GM12875 (cell line): Measurements from ENCODE around the gene BYSL.
A peak's percentile ranks its signal among the peaks of the same experiment; 100 is the strongest.

ENCODE experiments used
- H3K4me3 ChIP-seq: one replicate; pipeline ENCODE4 v1.5.1; 2011; ENCODE audit warnings: low read depth, low read length, control low read depth
- CTCF ChIP-seq: IDR thresholded peaks from 2 replicates; pipeline ENCODE4 v1.5.1; 2011; ENCODE audit warnings: low read depth, mild to moderate bottlenecking, control low read depth, inconsistent platforms, low read length, moderate library complexity, borderline replicate concordance; ENCODE audit not compliant: insufficient read depth

The BYSL gene

DNA sequence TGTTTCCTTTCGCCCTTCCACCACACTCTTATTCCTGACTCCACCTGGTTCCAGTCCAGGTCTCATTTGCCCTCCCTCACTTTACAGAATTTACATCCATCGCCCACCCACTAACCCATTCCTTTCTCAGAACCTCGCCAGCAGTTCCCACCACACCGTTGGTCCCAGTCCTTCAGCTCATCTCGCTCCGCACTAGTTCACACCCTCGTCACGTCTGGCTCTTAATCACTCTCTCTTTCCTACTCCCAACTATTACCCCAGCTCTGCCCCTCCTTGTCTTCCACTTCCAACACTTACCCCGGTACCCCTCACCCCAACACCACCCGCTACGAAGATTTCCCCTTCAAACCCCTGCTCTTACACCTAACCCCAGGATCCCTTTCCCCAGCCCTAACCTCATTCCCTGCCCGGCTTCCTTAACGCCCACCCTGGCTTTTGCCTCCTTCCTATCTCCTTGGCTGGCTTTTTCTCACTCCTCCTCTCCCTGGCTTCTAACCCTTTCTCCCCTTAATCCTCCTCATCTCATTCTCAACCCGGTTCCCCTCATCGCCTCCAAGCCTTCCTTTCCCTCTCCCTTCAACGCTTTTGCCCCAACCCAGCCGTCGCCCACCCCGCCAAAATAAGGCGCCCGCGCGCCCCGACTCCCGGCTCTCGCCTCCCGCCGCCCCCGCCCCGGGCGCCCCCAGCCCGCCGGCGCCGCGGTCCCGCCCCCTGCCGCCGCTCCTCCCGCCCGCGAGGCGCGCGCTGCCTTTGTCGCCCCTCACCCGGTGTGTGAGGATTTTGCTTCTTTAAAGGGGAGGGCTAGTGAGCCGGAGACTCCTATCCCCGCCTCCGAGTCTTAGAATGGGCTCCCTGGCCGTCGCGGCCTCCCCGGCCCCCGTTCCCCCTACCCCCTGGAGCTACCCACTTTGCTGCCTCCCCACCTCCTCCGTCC is 26.7 kb upstream of the BYSL start:
- TF ChIP-seq CTCF, result no peak
- H3K4me3 ChIP-seq, result peak overlapping the region; percentile 61

DNA sequence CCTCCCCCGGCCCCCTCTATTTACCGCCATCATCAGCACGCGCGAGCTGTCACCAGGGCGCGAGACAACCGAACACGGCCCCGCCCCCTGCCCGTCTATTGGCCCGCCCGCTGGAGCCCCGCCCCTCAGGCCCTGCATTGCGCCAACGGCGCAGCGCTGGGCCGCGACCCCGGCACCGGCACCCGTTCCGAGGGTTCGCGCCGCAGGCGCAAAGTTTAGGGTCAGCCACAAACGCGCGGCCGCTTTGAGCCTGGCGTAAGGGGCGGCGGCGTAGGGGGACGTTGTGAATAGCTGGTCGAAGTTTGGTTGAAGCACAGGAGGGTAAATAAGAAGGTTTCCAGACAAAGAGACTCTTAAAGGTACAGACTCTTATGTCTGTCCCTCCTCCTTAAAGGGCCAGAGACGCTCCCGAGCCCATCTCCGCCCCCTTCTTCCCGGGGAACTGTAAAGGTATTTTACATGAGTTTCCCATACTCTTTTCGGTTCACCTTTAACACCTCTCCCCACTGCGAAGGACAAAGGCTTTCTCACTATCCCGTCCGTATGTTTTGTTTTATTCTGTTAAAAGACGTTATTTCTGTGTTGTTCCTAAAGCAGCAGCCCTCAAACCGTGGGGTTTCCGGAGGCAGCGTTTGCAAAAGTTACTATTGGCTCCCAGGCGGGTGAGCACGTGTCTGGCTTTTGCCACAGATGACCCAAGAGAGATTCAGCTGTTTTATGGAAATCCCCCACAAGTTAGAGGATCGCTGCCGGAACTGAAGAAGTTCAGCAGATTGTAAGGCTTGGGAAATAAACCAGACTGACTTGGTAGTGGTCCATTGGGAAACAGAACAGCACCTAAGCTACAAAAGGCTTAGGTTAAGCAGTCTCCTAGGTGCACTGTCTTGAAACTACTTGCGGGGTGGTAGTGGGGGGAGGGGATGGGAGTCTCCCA is 25.7 kb upstream of the BYSL start, which contains the start of gene USP49:
USP49 (minus strand) TSS at position 76 of the 934 bp plus-strand sequence. CDS start 88,392 bp downstream, outside the sequence.
- peak within 1 kb of the TSS; percentile 61 for H3K4me3 ChIP-seq
- no peak for TF ChIP-seq CTCF

DNA sequence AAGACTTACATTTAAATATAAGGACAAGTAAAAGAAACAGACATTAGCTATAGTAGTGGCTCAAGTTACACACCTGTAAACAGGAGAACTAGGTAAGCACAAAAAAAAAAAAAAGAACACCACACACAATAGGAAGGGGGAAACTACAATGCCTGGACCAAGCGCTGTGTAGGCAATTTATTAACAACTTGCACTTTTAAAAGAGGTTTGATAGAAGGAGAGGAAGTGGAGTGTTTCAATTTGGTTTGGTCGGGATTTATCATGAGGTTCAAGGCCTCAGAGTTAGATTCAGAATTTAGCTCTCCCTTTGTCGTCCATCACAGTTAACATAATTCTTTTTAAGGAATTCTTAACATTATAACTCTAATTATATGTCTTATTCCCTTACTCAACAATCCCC is 25.0 kb upstream of the BYSL start:
- TF ChIP-seq CTCF, result no peak
- H3K4me3 ChIP-seq, result no peak overlapping the region

DNA sequence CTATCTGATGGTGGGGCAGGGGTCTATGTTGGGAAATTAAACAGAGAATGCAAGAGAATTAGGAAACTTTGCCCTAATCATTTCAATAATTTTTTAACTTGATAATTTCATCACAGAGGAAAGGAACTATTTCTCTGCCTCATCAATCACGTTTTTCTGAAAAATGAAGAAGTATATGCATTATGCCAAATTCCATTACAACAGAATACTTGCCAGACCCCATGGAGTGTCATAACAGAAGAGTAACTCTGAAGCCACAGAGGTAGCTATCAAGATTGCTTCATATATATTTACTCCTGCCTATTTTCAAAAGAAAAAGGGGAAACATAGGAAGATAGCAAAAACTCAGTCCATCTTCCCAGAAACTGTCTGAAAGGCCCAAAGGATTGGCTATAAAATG is 20.4 kb upstream of the BYSL start:
- no peak overlapping the region for H3K4me3 ChIP-seq
- TF ChIP-seq CTCF, result no peak

DNA sequence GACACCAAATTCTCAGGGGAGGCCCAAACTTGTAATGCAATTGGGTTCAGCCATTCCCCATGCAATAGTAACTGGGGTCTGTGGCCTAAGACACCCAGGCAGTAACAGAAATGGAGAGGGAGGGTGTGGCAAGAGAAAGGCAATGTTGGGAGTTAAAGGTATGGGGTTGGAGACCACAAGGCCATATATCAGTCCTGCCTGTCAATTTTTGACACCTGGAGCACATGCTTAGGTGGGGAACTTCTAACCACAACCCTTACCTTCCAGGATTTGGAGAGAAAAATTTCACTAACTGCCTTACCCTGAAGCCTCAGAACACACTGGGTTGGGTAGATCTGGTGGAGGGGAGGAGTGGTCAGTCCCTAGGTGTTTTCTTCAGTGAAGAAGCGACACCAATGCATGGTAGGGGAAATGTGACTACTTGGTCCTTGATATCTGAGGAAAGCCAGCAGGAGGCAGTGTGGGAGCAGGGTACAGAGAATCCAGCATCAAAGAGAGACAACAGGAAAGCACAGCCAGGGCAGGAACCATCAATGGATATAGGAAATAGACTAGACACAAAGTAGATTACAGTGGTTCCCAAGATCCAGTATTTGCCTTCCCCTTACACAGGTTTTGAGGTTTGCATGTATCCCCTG is 19.3 kb upstream of the BYSL start:
- peak; percentile 56 for TF ChIP-seq CTCF
- H3K4me3 ChIP-seq, result no peak overlapping the region

DNA sequence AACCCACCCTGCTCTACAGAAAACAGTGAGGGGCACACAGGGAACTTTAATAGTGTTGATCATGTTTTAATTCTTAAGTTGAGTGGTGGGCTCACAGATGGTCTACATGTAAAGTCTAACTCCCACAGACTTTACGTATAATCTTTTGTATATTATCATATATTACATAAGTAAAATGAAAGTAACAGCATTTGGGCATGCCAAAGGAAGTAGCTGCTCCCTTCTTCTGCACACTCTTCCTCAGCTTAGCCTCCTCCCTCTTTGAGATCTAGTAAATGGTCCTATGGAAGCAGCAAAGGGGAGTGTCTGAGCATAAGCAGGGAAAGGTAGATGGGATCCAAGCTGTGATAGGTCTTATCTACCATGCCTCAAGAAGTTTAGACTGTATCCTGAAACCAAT is 11.6 kb upstream of the BYSL start:
- TF ChIP-seq CTCF, result no peak
- no peak overlapping the region for H3K4me3 ChIP-seq
